Measurements from ENCODE around the gene PKMYT1.

The PKMYT1 gene

GRCh38 chr16:2976673-2977072 lies 3.6 kb downstream of the PKMYT1 start:
- Histone ChIP-seq H3K27ac (ENCODE audit: low read length) (no peak overlapping the region), H3K4me3 (ENCODE audit: low read length) (no peak overlapping the region), H3K27me3 (ENCODE audit: low read depth, low read length) (no peaks in the 10 kb centered on the region), H3K36me3 (replicated peaks; ENCODE audit: low read depth, low read length) (peaks cover 47% of the 10 kb centered on the region), H3K9ac (ENCODE audit: low read length) (no peak overlapping the region), H3K79me2 (ENCODE audit: low read length) (peaks cover 33% of the 10 kb centered on the region), H3K4me1 (ENCODE audit: low read length) (peaks cover 4% of the 10 kb centered on the region; the same call in 1 of the 2 replicates), H3K4me2 (ENCODE audit: low read length) (no peak overlapping the region), H2AFZ (ENCODE audit: low read depth, low read length) (no peak overlapping the region), H3K9me3 (ENCODE audit: insufficient read depth, low read length) (no peaks in the 10 kb centered on the region), H4K20me1 (ENCODE audit: insufficient read depth, low read length) (peaks cover 13% of the 10 kb centered on the region)
- TF ChIP-seq, protein P1, sequence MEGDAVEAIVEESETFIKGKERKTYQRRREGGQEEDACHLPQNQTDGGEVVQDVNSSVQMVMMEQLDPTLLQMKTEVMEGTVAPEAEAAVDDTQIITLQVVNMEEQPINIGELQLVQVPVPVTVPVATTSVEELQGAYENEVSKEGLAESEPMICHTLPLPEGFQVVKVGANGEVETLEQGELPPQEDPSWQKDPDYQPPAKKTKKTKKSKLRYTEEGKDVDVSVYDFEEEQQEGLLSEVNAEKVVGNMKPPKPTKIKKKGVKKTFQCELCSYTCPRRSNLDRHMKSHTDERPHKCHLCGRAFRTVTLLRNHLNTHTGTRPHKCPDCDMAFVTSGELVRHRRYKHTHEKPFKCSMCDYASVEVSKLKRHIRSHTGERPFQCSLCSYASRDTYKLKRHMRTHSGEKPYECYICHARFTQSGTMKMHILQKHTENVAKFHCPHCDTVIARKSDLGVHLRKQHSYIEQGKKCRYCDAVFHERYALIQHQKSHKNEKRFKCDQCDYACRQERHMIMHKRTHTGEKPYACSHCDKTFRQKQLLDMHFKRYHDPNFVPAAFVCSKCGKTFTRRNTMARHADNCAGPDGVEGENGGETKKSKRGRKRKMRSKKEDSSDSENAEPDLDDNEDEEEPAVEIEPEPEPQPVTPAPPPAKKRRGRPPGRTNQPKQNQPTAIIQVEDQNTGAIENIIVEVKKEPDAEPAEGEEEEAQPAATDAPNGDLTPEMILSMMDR (IDR thresholded peaks at IDR 0.05; ENCODE audit: low read depth, low read length) = no peak
- no peak for TF ChIP-seq EZH2phosphoT487 (IDR thresholded peaks at IDR 0.05; ENCODE audit: low read depth)

GRCh38 chr16:2976201-2976600 lies 4.0 kb downstream of the PKMYT1 start:
- peaks cover 4% of the 10 kb centered on the region; the same call in 1 of the 2 replicates for H3K4me1 ChIP-seq (ENCODE audit: low read length)
- H3K79me2 ChIP-seq (ENCODE audit: low read length) = peaks cover 37% of the 10 kb centered on the region
- H4K20me1 ChIP-seq (ENCODE audit: insufficient read depth, low read length) = peaks cover 18% of the 10 kb centered on the region
- no peak overlapping the region for H3K27ac ChIP-seq (ENCODE audit: low read length)
- H3K4me2 ChIP-seq (ENCODE audit: low read length) = no peak overlapping the region
- H3K9ac ChIP-seq (ENCODE audit: low read length) = no peak overlapping the region
- no peak for TF ChIP-seq EZH2phosphoT487 (IDR thresholded peaks at IDR 0.05; ENCODE audit: low read depth)
- TF ChIP-seq, protein P1 (IDR thresholded peaks at IDR 0.05; ENCODE audit: low read depth, low read length) = no peak
- peaks cover 47% of the 10 kb centered on the region for H3K36me3 ChIP-seq (replicated peaks; ENCODE audit: low read depth, low read length)
- no peaks in the 10 kb centered on the region for H3K9me3 ChIP-seq (ENCODE audit: insufficient read depth, low read length)
- H3K4me3 ChIP-seq (ENCODE audit: low read length) = no peak overlapping the region
- H2AFZ ChIP-seq (ENCODE audit: low read depth, low read length) = no peak overlapping the region
- no peaks in the 10 kb centered on the region for H3K27me3 ChIP-seq (ENCODE audit: low read depth, low read length)

DNA sequence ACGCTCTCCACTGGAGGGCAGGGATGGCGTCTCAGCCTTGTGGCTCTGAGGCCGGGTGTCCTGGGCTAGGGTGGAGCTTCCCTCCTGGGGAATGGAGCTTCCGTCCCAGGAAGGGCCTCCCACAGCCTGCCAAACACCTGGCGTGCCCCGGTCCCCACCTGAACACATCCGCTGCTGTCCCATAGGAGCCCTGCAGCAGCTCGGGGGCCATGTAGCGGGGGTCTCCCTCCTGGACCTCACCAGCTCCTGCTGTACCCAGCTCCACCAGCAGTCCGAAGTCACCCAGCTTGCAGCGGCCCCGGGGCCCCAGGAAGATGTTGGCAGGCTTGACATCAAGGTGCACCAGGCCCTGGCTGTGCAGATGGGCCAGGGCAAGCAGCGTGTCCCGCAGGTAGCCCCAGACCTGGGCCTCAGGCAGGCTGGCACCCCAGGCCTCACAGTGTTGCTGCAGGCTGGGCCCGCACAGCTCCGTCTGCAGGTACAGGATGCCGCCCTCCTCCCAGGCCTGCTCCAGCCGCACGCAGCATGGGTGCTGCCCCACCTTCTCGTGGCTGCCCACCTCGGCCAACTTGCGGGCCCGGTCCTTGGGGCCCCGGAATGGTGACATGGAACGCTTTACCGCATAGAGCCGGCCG lies 5.0 kb downstream of the PKMYT1 start:
- peaks cover 10% of the 10 kb centered on the region; the same call in 1 of the 2 replicates for H3K4me1 ChIP-seq (ENCODE audit: low read length)
- H3K9ac ChIP-seq (ENCODE audit: low read length) = no peak overlapping the region
- H3K4me3 ChIP-seq (ENCODE audit: low read length) = no peak overlapping the region
- H2AFZ ChIP-seq (ENCODE audit: low read depth, low read length) = no peak overlapping the region
- no peak overlapping the region for H3K27ac ChIP-seq (ENCODE audit: low read length)
- peaks cover 27% of the 10 kb centered on the region for H4K20me1 ChIP-seq (ENCODE audit: insufficient read depth, low read length)
- peaks cover 47% of the 10 kb centered on the region for H3K79me2 ChIP-seq (ENCODE audit: low read length)
- H3K27me3 ChIP-seq (ENCODE audit: low read depth, low read length) = no peaks in the 10 kb centered on the region
- no peak overlapping the region for H3K4me2 ChIP-seq (ENCODE audit: low read length)
- H3K9me3 ChIP-seq (ENCODE audit: insufficient read depth, low read length) = no peaks in the 10 kb centered on the region
- TF ChIP-seq, protein P1 (IDR thresholded peaks at IDR 0.05; ENCODE audit: low read depth, low read length) = no peak
- no peak for TF ChIP-seq EZH2phosphoT487 (IDR thresholded peaks at IDR 0.05; ENCODE audit: low read depth)
- peaks cover 47% of the 10 kb centered on the region for H3K36me3 ChIP-seq (replicated peaks; ENCODE audit: low read depth, low read length)

- TF ChIP-seq, protein P1 (IDR thresholded peaks at IDR 0.05; ENCODE audit: low read depth, low read length) = no peak
- no peak for TF ChIP-seq EZH2phosphoT487 (IDR thresholded peaks at IDR 0.05; ENCODE audit: low read depth)
- H3K27me3 ChIP-seq (ENCODE audit: low read depth, low read length) = no peaks in the 10 kb centered on the region
These were observed 5.8 kb downstream of the PKMYT1 start for GRCh38 chr16:2974319-2975056.

More at GRCh38 chr16:2974319-2975056, 5.8 kb downstream of the PKMYT1 start:
- peaks cover 47% of the 10 kb centered on the region for H3K79me2 ChIP-seq (ENCODE audit: low read length)
- no peak overlapping the region for H3K4me3 ChIP-seq (ENCODE audit: low read length)
- H3K9me3 ChIP-seq (ENCODE audit: insufficient read depth, low read length) = no peaks in the 10 kb centered on the region
- no peak overlapping the region for H2AFZ ChIP-seq (ENCODE audit: low read depth, low read length)
- peaks cover 29% of the 10 kb centered on the region for H4K20me1 ChIP-seq (ENCODE audit: insufficient read depth, low read length)
- no peak overlapping the region for H3K4me2 ChIP-seq (ENCODE audit: low read length)
- peaks cover 10% of the 10 kb centered on the region; the same call in 1 of the 2 replicates for H3K4me1 ChIP-seq (ENCODE audit: low read length)
- peaks cover 47% of the 10 kb centered on the region for H3K36me3 ChIP-seq (replicated peaks; ENCODE audit: low read depth, low read length)
- no peak overlapping the region for H3K9ac ChIP-seq (ENCODE audit: low read length)
- no peak overlapping the region for H3K27ac ChIP-seq (ENCODE audit: low read length)
